T-helper 22 cell (primary cell): Measurements from ENCODE around the gene TTLL12.
A peak's percentile ranks its signal among the peaks of the same experiment; 100 is the strongest.
"Not testable (repeated sequence)": the region's sequence is repeated elsewhere in the genome, so short reads cannot be mapped to it uniquely, and the experiment has no call there.

Experiments
- DNase-seq: peaks from one replicate; pipeline ENCODE4 v3.0.0-alpha.2; 2020; ENCODE audit warnings: low read depth

Gene TTLL12

DNA sequence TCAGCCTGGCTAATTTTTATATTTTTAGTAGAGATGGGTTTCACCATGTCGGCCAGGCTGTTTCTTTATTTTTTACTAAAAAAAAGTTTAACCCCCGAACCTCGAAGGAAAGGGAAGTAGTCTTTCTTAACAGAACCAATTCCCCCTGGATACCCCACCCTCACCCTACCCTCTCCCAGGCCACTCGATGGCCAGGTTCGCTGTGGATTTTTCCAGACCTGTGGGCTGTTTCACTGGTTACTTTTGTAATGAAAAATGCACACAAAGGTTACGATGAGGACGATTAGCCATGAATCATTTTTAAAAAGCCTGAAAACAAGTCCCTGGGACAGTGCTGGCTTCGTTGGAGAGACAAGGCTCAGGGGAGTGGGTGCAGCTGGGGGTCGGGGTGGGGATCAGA is 33.0 kb downstream of the TTLL12 start:
- DNase-seq = no peak

DNA sequence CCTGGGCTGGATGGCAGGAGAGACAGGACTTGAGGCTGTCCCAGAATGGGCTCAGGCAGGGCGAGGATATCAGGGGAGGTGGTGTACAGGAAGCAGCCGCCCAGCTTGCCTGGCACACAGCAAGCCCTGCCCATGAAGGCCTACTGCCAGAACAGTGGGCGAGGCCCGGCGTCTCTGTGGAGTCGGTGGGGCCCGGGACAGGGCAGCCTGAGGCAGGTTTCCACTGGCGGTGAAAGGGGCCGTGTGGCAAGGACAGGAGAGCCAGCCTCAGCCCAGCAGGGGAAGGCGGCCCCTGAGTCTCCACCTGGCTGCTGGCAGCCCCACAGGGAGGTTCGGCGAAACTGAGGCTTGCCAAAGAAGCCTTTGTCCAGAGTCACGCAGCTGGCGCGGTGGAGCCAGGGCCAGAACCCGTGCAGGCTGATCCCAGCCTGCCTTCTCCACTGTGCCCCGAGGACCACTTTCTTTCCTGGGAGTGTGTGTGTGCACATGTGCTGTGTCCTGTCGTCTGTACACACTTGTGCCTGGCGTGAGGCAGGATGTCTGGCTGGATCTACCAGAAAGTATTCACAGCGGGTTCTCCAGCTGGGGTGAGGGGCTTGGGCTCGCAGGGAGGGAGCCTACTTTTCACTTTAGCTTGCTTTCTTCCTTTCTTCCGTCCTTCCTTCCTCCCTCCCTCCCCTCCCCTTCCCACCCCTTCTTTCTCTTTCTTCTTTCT is 34.4 kb downstream of the TTLL12 start:
- DNase-seq = peak; percentile 35

DNA sequence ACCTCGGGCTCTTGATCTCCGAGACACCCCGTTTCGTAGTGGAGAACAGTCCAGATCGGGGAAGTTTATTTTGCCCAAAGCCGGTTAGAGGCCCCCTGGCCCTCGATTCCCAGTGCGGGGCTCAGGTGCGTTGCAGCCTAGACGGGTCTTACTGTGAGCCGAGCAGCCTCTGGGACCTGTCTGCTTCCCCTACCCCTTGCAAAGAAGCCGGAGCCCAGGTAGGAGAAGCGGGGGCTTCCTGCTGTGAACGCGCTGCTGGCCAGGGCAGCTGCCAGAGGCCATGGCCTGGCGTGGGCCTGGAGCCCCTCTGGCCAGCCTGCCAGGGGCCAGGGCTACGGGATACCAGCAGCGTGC is 35.0 kb downstream of the TTLL12 start:
- no peak for DNase-seq

DNA sequence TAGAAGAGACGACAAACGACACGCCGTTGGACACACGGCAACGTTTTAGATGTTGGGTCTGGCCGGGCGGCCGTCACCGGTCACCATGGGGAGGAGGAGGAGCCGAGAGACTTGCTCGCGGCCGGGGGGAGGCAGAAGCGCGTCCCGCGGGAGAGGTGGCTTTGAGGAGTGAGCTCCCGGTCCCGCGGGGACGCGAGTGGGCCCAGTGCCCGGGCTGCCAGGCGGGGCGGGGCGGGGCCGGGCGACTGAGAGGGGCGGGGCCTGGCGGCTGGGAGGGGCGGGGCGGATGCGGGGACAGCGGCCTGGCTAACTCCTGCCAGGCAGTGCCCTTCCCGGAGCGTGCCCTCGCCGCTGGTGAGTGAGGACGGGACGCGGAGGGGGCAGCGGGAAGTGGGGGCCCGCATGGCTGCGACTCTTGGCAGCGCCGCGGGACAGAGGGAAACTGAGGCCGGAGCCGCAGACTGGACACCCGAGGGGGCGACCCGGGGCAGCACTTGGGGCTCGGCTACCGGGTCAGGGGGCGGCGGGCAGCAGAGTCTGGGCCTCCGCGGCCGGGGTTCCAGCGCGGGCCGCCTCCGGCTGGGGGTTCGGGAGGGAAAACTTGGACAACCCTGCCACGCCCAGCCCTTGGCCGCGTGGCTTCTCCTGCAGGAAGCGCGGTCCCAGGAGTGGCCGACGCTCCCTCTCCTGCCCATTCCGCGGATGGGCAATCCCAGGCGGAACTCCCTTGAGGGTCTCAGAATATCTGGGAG is 35.5 kb downstream of the TTLL12 start, which contains the start of gene TSPO:
Gene TSPO, plus strand, starts transcription at position 309 of the 752 bp plus-strand sequence. CDS start 7,680 bp downstream, outside the sequence.
- peak; percentile 50 for DNase-seq

DNA sequence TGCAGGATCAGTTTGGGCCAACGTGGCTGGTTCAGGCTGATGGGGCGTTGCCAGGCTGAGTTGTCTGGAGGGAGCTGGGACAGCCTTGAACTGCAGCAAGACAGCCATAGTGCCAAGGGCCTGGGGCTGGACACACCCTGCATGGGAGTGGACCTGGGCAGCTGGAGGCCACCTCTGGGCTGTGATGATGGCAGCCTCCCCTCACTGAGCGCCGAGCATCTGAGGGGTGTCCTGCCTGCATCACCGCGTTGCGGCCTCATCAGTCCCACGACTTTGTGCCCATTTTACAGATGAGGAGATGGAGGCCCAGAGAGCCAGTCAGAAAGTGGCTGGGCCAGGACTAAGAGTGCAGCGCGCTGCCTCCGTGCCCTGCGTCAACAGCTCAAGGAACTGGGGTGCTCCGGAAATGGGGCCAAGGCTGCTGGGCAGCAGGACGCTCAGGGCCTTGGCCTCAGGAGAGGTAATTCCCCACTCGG is 36.2 kb downstream of the TTLL12 start:
- no peak for DNase-seq

DNA sequence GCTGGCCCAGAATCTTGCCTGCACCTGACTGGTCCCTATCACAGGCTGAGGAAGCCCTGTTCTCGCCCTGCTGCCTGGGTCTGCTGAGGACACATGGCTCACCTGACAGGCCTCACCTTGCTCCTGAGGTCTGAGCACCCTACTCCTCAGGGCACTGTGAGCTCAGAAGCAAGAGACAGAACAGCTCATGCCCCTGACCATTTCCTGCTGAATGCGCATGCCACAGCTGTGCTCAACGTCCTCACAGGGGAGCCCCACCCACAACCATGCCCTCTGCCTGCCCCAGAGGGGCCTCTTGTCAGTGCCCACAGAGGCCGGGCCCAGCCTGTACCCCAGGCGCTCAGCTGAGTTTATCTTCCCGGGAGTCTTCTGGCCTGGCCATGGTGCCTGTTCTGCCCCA is 38.4 kb downstream of the TTLL12 start:
- DNase-seq = no peak

DNA sequence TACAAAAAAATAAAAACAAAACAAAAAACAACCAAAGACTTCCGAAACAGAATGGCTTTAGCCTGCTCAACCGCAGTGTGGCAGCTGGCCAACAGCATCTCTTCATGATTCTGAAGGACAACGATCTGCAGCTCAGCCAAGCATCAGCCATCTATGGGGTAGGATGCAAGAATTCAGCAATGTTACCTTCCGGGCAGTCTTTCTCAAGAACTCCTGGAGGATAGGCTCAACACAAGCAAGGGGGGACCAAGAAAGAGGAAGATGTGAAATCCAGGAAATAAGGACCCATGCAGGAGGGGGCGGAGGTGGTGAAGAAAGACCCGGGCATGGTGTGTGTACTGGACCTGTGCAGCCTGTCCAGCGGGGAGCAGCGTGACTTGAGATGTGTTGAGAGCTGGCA is 39.1 kb downstream of the TTLL12 start:
- DNase-seq = no peak

DNA sequence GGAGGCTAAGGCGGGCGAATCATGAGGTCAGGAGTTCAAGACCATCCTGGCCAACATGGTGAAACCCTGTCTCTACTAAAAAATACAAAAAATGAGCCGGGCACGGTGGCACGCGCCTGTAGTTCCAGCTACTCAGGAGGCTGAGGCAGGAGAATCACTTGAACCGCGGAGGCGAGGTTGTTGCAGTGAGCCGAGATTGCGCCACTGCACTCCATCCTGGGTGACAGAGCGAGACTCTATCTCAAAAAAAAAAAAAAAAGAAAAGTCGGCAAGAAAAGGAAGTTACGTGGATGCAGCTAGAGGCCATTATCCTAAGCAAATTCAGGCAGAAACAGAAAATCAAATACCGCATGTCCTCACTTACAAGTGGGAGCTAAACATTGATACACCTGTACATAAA is 40.6 kb downstream of the TTLL12 start:
- not testable (repeated sequence) for DNase-seq

DNA sequence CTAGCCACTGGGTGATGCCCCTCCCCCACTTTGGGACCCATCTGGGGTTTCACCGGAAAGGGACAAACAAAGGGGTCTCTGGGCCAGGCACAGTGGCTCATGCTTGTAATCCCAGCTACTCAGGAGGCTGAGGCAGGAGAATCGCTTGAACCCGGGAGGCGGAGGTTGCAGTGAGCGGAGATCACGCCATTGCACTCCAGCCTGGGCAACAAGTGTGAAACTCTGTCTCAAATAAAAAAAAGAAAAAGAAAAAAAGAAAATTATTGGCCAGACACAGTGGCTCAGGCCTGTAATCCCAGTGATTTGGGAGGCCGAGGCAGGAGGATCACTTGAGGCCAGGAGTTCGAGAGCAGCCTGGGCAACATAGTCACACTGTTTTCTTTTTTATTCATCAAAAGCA is 41.6 kb downstream of the TTLL12 start:
- not testable (repeated sequence) for DNase-seq

DNA sequence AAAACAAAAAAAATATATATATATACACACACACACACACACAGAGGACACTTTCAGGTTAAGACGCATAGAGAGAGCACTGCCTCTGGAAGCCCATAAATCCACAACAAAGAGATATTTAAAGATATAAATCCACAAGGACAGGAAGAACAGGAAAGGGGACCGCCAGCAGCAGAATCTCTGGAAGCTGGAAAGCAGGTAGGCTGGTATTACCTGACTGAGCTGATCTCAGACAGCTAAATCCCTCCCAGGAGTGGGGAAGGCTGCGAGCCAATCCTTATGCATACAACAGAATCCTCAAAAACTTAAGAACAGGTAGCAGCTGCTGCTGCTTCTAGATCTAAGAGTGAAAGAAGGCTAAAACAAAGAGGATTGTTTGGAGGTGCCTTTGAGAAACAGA is 42.0 kb downstream of the TTLL12 start:
- DNase-seq = no peak

DNA sequence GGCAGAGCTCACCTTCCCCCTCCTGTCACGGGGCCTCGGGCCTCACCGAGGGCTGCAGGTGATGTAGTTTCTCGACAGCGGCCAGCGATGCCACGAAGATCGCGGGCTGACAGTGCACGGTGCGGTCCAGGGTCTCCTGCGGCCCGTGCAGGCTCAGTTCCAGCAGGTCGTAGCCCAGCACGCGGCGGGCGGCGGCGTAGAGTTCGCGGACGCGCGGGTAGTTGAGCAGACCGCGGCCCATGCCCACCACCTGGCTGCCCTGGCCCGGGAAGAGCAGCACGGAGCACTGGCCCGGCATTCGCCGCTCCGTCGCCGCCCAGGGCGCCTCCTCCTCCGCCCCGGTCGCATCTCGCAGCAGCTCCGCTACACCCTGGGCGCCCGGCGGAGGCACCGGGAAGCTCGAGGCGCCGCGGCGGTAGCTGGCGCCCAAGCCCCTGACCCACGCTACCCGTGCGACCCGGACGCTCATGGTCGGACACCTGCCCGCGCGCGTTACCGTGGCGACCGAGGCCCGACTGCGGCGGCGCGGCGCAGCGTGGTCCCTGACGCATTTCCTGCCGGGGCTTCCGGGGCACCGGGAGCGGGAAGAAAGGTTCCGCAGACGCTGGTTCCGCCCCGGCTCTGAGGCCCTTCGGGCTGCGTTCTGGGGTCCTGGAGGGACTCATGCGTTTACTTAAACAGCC is 43.9 kb downstream of the TTLL12 start, which contains the start of gene MCAT:
Gene MCAT, minus strand, starts transcription at position 519 of the 683 bp plus-strand sequence. Its CDS starts 50 bp downstream, at position 469.
- DNase-seq = peak; percentile 61

DNA sequence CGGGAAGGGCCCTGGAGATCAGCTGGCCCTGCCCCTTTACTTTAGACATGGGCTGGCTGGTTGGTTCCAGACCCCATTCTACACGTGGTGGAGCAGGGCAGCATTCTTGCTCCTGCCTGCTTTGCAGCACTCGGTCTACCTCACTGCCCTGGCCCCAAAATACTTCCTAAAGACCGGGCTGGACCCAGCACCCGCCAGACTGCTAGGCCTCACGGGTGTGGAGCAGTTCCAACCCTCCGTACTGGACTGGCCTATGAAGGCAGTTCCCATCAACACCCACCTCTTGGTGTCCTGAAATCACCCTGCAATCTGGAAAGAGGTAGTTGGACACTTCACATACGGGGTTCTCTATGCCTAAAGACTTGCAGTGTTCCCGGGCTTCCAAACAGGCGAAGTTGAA is 50.1 kb downstream of the TTLL12 start:
- no peak for DNase-seq

DNA sequence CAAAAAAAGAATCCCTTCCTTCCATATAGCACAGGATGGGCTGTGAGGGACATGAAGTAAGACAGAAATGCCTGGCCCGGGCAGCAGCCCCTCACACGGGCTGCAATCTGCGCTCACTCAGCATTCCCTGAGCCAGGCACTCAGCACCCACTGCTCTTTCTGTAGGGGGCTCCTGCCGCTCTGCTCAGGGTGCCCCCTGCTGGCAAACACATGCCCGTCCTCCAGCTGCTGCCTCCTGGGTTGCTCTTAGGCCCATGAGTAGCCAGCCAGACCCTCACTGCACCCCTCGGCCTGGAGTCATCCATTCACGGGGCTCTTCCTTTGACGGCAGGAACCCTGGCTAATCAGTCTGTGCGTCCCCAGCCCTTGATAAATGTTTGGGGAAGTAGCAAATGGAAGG is 50.7 kb downstream of the TTLL12 start:
- DNase-seq = no peak

DNA sequence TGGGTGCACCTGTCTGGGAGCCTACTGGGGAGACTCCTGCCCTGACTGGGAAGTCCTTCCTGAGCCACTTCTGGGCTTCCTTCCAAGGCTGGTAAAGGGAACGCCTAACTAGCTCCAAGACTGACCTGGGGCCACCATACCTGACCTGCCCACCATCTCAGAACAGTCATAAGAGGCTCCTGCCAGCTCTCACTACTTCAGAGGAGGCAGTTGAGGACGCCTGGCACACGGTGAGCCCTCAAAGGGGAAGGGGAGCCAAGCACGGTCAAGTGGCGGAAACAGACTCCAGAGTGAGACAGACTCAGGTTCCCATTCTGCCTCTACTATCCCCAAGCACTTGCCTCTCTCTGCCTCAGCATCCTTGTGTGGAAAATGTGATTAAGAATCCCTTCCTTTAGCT is 51.4 kb downstream of the TTLL12 start:
- DNase-seq = no peak

DNA sequence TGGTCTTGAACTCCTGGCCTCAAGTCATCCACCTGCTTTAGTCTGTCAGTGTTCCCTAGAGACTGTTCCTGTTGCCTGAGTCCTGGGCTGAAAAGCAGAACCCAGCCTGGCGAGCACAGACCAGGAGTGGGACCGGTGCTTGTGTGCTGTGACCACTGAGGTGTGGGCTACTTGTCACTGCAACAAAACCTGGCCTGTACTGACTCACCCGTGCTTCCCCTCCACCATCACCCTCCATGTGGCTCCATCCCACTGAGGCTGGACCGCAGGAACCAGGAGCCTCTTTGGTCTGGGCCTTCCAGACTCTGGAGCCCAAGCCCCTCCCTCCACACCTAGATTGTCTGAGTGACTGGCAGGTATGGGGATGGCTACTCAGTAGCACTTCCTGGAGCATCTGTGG is 52.4 kb downstream of the TTLL12 start:
- DNase-seq = no peak

DNA sequence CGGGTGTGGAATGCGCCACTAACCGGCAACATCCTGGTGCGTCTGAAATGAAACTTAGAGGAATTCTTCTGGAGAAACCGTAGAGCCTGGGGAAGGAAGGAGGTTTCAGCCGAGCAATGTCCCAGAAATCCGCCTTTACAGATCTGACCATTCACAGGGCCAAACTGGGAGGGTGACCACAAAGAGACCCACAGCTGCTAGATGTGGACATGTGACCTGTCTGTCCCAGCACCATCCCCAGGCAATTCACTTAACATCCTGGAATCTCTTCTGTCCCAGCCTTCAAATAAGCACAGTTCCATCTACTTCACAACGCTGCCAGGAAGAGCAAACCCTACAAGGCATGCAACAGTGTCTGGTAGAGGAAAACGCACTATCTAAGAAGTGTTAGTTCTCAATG is 53.5 kb downstream of the TTLL12 start:
- no peak for DNase-seq

DNA sequence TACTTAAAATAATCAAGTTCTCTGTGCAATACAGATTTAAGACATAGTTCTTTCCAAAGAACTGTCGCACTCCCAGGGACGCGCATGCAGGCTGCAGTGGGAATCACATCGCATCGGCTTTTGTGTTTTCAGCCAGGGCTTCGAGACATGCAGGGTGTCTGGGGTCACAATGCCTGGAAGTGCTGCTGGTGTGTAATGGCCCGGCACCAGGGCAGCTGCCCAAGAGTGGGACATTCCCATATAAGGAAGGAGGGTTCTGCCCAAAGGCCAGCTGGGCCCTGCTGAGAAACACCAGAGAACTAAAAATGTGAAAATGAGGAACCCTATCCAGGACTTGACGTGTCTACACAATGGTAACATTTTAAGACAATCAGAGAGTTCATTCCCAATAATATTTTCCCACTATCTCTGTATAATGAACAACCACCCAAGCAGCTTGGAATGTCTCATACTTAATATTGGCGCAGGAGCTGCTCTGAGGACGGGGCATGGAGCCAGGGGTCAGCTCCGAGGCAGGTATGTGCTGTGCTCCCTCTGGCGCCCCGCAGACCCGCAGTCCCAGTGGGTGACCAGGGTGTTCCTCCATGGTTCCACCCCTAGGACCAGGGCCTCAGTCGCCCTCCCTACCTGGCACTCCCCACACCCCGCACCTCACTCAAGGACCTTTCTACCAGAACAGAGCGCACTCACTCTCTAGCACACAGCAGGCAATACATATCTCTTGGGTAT is 55.0 kb downstream of the TTLL12 start:
- DNase-seq = no peak

DNA sequence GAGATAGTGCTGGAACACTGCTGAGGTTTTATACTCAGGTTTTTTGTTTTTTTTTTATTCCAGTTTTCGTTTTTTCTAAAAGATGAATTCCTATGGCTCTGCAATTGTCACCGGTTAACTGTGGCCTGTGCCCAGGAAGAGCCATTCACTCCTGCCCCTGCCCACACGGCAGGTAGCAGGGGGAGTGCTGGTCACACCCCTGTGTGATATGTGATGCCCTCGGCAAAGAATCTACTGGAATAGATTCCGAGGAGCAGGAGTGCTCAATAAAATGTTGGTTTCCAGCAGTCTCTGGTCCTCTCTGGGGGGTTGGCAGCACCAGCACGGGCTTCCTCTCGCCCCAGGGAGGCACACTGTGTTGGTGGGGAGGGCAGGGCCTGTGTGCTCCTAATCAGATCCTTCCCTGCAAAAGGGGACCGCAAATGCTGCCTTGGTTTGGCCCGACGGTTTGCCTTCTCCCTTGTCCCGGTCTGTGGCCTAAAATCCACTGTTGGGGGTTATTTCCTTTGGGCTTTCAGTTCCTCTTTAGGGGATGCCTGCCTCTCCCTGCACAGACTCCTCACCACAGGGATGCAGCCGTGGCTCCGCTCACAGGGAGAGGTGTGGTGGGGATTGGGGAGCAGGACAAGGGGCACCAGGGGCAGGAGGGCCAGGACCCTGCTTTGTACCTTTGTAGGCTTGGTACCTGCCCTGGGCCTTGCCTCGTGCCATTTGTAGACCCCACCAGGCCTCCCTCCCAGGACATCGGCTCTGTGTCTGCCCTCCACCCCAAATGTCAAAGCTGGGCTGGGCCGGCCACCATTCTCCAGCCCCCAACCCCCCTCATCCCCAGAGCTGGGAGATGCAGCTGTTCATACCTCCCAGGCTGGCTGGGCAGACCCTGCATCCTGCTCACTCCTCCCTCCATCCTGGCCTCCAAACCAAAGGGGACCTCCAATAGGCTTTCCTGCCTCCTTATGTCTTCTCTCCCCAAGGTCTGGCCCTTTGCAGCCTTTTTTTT is 57.2 kb downstream of the TTLL12 start:
- DNase-seq = no peak

DNA sequence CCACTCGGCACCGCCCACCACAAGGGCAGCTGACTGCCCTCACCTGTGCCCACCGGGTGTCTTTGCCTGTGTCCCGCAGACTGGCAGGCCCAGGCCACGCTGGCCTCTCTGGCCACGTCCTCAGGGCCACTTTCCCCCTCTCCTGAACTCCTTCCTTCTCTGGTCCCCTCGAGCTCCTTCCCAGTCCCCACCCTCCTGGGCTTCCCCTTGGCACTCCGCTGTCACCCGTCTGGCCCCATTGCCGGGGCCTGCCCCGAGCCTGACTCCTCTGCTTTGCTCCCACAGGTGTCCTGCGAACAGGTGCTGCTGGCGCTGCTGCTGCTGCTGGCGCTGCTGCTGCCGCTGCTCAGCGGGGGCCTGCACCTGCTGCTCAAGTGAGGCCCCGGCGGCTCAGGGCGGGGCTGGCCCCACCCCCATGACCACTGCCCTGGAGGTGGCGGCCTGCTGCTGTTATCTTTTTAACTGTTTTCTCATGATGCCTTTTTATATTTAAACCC is 58.0 kb downstream of the TTLL12 start:
- DNase-seq = no peak

DNA sequence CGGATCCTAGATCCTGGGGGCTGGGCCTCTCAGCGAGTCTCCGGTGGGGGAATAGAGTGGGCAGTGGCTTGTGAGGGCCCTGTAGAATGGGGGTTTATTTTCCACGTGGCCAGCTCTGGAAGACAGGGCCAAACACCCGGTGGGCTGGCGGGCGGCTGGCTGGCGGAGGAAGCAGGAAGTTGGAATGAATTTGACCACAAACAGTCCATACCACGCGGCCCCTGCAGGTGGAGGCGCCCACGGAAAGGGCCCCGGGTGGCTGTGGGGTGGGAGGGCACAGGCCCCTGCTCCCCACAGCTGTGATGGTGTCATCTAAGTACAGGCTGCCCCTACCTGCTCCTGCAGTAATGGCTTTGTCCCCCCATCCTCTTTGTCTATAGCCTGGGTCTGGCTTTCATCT is 58.8 kb downstream of the TTLL12 start:
- no peak for DNase-seq
